Measurements from ENCODE around the gene SCNN1A.

The SCNN1A gene

DNA sequence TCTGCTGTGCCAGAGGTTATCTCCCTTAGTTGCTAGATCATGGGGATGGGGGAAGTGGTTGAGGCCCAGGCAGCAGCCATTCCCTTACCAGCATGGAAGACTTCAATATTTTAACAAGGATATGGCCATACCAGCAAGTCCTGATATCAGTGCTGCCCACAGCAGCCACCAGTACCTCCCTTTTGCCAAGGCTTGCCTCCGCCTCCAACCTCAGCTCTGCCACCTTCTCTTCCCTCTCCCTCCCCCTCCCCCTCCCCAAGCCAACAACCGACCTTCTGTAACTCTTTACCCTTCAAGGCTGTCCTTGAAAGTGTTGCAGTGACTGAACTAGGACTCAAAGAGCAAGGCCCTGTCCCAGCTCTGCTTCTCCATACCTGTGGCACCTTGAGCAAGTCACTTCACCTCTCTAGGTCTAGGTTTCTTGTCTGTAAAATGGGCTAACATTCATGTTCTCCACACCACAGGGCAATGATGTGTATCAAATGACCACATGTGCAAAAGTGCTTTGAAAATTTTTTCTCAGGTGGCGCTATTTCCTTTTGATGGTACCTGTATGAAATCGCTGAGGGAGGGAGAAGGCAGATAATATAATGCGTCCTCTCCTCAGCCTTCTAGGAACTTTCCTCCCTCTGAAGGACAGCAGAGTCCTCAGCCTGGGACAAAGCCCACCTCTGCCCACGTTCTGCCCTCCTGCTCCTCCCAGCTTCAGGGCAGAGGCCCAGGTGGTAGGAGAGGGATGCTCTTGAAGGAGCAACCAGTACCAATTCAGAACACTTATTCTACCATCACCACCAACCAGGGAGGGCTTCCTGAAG lies 50.2 kb downstream of the SCNN1A start:
- no peak for DNase-seq

DNA sequence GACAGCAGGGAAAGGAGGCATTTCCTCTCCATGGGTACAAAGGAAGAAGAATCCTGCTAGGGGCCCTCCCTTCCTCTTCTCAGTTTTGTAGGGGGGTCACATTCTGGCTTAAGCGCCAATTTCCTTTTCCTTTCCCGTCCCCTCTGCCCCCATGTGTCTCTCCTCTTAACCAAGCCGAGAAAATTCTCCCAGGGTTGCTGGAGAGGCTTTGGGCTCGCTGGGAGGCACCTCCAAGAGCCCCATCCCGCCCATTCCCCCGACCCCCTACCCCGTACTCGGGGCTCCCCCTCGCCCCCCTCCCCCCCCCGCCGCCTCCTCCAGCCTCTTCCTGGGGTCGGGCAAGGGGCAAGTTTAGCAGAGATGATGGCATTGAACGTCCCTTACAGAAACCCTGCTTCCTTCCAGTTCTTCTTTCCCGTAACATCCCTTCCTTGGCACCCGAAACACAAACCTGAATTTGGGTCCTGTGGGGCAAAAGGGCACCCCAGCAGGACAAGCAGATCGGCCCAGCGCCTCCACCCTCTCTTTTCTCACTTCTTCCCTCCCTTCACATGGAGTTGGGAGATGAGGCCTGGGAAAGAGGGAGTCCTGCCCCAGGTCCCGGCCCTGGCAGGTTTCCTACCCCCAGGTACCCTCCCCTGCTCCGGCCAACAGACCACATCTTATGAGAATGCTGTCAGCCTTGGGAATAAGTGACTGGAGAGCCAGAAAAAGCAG lies 51.2 kb downstream of the SCNN1A start:
- Histone ChIP-seq H3K4me3 (ENCODE audit: low read depth, low read length) (no peak overlapping the region), H3K27me3 (no peaks in the 10 kb centered on the region), H3K9me3 (no peaks in the 10 kb centered on the region), H3K36me3 (no peaks in the 10 kb centered on the region), H3K4me1 (peaks cover 12% of the 10 kb centered on the region)
- no peak for DNase-seq
- TF ChIP-seq, protein P1, sequence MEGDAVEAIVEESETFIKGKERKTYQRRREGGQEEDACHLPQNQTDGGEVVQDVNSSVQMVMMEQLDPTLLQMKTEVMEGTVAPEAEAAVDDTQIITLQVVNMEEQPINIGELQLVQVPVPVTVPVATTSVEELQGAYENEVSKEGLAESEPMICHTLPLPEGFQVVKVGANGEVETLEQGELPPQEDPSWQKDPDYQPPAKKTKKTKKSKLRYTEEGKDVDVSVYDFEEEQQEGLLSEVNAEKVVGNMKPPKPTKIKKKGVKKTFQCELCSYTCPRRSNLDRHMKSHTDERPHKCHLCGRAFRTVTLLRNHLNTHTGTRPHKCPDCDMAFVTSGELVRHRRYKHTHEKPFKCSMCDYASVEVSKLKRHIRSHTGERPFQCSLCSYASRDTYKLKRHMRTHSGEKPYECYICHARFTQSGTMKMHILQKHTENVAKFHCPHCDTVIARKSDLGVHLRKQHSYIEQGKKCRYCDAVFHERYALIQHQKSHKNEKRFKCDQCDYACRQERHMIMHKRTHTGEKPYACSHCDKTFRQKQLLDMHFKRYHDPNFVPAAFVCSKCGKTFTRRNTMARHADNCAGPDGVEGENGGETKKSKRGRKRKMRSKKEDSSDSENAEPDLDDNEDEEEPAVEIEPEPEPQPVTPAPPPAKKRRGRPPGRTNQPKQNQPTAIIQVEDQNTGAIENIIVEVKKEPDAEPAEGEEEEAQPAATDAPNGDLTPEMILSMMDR (IDR thresholded peaks at IDR 0.05; ENCODE audit: low read depth, low read length) = no peak

More for the DNA sequence above, 50.2 kb downstream of the SCNN1A start:
- no peak overlapping the region for H3K4me3 ChIP-seq (ENCODE audit: low read depth, low read length)
- H3K9me3 ChIP-seq = no peaks in the 10 kb centered on the region
- no peaks in the 10 kb centered on the region for H3K36me3 ChIP-seq
- TF ChIP-seq, protein P1 (IDR thresholded peaks at IDR 0.05; ENCODE audit: low read depth, low read length) = no peak
- no peaks in the 10 kb centered on the region for H3K27me3 ChIP-seq
- H3K4me1 ChIP-seq = peaks cover 12% of the 10 kb centered on the region

DNA sequence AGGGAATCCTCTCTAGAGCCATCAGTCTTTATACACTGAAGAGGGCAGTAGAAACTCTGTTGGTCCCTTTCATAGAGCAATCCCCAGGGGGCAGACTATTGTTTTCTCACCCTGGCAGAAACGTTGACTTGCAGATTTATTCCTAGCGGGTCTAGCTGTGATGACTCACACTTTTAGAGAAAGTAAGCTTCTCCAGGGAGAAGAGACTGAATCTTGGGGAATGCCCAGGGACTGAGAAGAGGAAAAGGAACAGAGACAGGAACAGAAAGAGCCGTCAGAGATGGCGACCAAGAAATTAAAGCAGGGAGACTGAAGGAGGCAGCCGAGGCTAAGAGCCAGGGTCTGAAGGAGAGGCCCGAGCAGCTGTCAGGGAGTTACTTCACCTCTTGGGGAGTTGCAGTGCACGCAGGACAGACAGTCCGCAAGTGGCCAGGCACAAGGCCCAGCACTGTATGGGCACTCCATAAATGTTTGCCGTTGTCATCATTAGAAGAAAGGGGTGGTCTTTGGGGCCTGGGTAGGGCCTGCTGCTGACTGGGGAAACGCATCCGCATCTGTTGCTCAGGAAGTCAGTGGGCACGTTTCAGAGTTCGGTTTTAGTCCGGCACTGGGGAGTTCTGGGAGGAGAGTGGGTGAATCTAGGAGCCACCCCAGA lies 51.9 kb downstream of the SCNN1A start:
- no peak overlapping the region for H3K4me3 ChIP-seq (ENCODE audit: low read depth, low read length)
- no peaks in the 10 kb centered on the region for H3K9me3 ChIP-seq
- H3K27me3 ChIP-seq = no peaks in the 10 kb centered on the region
- no peaks in the 10 kb centered on the region for H3K36me3 ChIP-seq
- peaks cover 12% of the 10 kb centered on the region for H3K4me1 ChIP-seq
- peak; percentile 62 for DNase-seq
- TF ChIP-seq, protein P1 (IDR thresholded peaks at IDR 0.05; ENCODE audit: low read depth, low read length) = peak; percentile 66

DNA sequence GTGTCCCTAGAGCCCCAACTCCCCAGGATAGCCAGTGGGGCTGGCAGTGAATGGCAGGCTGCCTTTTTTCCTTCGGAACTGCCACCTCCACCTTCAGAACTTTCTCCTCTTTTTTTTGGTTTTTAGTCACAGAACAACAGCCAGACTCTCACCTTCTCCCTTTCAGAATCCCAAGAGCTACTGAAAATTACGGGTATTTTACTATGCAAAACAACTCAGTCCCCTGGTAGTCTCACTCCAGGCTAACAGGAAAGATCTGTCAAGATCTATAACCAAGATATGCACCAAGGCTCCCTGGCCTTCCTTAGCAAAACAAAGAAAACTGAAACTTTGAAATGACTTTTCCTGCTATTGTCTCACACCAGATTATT lies 52.4 kb downstream of the SCNN1A start:
- H3K4me3 ChIP-seq (ENCODE audit: low read depth, low read length) = no peak overlapping the region
- no peak for DNase-seq
- TF ChIP-seq, protein P1 (IDR thresholded peaks at IDR 0.05; ENCODE audit: low read depth, low read length) = no peak
- no peaks in the 10 kb centered on the region for H3K36me3 ChIP-seq
- H3K27me3 ChIP-seq = no peaks in the 10 kb centered on the region
- H3K9me3 ChIP-seq = no peaks in the 10 kb centered on the region
- H3K4me1 ChIP-seq = peaks cover 12% of the 10 kb centered on the region

DNA sequence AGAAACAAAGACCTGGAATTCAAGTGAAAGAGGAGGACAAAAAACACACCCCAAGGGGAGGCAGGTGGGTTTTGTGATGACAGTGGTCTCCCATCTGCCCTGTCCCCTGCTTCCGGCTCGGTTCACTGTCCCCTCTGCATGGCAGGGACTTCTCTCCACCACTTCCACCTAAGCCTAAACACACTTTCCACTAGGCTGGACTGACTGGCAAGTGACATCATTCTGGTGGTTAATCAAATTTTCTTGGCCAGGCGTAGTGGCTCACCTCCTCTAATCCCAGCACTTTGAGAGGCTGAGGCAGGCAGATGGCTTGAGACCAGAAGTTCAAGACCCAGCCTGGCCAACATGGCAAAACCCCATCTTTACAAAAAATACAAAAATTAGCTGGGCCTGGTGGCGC lies 53.0 kb downstream of the SCNN1A start:
- DNase-seq = no peak
- Histone ChIP-seq H3K36me3 (no peaks in the 10 kb centered on the region), H3K4me1 (peaks cover 12% of the 10 kb centered on the region), H3K4me3 (ENCODE audit: low read depth, low read length) (no peak overlapping the region), H3K9me3 (no peaks in the 10 kb centered on the region), H3K27me3 (no peaks in the 10 kb centered on the region)
- TF ChIP-seq, protein P1 (IDR thresholded peaks at IDR 0.05; ENCODE audit: low read depth, low read length) = no peak
